Endometrium (tissue), 2 donors: ENCODE data around the gene DCAF6.

Experiments
- FAIRE-seq: peaks from 2 replicates; lab custom pipeline; 2012; peaks lifted over from hg19 to GRCh38; lab: Jason Lieb, UNC
- donor health status: control.
- donor health status: control.

The DCAF6 gene

DNA sequence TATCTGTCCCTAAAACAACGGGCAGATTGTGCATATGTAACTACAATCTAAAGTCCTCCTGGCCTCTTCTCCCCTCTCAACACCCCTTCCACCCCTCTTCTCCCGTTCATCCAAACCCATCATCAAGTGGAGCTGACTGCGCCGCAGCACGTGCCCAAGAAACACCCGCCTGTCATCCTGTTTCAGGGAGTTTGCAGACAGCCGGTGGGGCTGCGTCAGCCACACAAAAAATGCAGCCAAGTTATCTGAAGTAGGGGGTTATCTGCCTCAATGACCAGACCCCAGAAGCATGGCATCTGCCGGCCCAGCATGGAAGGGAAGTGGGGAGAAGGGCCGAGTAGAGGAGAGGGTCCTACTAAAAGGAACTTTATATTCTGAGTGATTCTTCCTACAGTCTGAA, 151.2 kb downstream of the DCAF6 start:
- FAIRE-seq: no peak

DNA sequence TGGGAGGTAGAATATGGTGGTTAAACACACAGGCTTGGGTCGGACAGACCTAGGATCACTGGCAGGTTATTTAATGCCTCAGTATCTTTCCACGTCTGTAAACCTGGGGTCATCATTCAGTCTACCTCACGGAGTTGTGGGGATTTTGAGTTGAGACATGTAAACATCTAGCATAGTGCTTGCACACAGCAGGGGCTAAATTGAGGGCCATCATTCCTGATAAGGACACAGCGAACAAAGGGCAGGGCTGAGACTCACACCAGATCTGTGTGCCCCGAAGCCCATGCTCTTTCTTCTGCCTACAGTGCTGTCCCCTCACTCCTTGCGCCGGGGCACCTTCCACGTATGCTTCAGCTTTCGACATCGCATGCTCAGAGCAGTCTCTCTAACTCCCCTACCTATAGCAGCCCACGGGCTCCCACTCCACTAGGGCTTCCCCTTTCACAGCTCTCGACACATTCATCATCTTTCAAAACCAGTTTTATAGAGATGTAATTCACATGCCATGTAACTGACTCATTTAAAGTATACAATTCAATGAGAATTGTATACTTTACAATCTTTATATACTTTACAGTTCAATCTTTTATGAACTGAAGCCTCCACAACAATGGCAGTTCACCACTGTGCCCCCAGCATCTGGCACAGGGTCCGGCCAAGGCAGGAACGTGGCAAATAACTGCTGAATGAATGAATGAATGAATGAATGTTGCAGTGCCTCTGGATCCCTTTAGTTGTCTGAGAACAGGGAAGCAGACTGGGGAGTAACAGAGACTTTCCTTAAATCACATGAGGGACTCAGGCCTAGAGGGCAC, 152.2 kb downstream of the DCAF6 start:
- no peak for FAIRE-seq

DNA sequence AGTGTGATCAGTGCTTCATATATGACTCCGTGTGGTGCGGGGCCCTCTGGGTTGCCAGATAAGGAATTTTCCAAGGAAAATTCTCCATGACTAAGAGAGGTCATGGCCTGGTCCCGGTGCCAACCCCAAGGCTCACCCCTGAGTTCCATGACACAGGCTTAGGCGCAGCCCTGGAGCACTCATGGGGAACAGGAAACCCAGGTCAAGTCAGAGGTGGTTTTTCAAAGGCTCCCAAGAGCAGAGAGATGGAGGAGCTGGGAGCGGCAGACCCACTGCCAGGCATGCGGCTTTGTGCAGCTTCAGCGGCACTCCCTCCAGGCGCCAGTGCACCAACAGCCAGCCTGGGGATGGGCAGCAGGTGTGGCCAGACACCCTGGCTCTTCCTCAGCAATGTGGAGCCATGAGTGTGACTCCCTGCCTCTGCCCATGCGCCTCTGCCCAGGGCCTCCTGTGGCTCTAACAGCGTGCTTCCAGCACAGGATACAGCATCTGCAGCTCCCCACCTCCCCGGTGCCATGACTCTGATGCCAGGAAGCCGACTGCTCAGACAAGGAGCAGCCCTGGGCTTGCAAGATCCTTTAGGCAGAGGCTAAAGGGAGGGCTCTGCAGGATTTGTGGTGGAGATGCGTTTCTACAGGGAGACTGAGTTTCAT, 153.0 kb downstream of the DCAF6 start:
- no peak for FAIRE-seq

DNA sequence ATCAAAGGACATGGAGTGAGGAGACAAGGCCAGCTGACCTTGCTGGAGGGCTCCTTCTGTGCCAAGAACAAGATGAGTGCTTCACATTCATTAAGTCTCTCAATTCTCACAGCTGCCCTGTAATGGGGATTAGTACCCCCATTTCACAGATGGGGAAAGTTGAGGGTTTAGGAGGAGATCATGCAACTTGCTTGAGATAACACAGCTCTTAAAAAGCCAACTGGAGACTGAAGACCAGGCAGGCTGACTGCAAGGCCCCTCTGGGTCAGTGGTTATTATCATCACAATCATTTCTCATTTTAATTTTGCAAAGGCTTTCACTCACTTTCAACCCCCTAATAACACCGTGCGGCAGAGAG, 153.5 kb downstream of the DCAF6 start:
- no peak for FAIRE-seq

DNA sequence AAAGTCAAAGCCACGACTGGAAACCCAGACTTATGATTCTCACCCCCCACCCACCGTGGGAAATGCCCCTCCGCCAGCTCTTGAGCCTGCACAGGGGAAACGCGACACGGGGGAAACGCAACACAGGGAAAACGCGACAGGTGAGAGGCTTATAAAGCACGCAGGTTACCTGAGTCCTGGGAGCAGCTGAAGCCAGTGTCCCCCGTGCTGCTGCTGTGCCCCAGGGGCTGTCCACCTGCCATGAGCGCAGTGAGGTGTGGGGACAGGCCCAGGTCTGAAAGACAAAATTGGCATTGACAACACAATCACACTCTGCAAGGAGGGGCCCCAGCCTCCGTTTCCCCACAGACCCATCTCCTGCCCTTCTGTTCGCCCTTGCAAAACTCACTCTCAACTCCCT, 153.9 kb downstream of the DCAF6 start:
- no peak for FAIRE-seq

DNA sequence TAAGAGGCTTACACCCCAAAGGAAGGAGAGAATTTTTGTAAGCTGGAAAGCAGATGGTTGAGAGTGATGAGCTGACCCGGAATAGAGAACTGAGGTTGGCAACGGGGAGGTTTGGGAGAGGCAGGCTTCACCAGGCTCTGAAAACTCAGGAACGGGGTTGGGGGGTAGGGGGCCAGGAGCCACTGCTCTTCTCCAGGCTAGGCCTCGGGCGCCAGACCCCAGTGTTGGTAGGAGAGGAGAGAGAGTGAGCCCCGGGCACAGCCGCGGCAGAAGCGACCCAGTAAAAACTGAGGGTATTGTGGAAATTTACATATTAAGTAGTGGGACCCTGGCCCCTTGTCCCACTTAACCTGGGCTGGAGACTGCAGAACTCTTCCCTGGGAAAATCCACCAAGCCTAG, 154.6 kb downstream of the DCAF6 start:
- FAIRE-seq: no peak

DNA sequence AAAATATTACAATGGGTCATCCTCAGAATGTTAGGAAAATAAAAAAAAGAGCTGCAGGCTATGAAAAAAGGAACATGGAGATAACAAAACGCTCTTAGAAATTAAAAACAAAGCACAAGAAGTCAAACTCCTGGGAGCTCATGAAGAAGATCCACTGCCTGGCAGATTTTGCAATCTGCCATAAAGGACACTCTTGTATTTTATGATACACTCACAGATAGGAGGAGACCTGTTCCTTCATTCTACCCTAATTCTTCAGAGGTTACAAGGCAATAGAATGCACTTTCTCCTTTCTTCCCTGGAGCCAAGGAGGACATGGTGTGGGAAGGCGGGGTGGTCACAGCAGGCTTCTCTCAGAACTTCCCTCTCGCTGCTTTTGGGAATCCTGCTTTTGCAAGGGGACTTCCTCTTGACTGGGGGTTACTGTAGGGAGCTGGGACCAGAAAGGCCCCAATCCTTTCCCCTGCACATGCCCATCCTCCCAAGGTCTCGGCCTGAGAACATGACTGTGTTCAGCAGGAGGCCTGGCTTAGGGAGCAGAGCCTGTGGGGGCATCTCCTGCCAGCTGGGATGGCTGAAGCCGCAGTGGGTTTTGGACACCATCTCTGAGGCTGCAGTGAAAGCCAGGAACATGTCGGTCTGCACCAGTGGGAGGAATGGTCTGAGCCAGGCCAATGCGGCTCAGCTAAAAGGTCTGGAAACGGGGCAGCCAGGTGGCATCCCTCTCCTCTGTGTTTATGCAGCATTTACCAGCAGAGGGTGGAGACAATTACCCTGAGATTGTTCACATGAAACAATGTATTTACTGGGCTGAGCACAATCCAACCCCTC, 155.5 kb downstream of the DCAF6 start:
- no peak for FAIRE-seq

DNA sequence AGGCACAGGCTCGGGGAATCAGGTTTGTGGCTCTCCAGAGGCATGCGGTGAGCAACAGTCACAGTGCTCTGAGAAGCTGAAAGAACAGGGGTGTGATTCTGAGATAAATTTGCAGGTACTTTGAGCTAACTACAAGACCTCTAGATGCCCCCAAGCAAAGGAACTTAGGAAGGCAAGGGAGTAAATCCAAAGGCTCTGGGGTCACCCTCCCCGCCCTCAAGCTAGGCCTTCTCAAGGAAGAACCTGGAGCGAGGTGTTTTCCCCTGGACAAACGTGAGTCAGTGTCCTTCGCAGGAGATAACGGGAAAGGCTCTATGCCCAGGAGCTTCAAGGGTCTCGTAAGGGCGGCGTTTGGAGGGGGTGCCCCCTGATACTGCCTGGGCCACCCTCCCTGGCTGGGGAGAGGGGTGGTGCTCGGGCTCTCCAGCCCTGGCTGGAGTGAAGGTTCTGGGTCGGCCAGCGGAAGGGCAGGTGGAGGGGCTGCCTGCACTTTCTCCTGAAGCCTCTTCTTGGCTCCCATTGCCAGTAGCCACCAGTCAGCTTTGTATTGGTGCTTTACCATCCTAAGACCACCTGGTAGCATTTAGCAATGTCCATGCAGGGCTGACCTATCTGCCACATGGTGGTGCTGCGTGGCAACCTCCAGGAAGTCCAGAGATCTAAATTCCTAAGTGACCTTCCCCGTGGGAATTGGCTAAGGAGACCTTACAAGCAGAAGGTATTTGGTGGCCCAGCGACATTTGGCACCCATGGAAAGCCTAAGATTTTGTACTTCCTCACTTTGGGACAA, 156.3 kb downstream of the DCAF6 start:
- no peak for FAIRE-seq

DNA sequence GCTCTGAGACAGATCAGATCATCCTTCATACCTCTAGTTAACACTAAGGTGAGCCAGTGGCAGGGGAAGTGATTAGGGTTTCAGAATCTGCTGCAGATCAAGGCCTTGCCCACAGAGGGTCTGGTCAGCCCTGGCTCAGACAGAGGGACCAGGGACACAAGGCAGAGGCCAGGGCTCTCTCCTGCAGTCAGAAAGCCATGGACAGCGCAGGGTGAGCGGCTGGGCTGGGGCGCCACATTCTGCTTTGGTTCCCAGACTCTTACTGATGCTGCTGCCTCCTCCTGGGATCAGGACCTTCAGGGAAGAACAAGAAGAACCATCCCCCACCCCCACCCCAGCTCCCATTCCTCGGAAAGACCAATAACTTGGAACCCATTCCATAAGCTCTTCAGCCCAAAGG, 157.1 kb downstream of the DCAF6 start:
- FAIRE-seq: no peak

DNA sequence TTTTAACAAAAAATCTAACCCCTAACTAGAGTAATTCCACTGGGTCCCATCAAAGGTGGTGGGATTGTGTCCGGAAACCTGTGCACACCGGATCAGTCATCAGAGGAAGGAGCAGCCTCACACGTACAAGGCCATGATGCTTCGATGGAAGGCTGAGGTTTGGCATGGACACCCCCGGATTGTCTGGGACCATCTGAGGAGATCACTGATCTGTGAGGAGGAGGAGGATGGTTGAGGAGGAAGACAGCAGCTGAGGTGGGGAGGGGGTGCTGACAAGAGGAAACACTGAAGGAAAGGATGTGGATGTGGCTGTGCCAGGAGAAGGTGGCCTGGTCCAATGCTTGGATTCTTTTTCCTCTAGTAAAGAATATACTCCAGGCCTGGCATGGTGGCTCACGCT, 159.0 kb downstream of the DCAF6 start:
- no peak for FAIRE-seq

DNA sequence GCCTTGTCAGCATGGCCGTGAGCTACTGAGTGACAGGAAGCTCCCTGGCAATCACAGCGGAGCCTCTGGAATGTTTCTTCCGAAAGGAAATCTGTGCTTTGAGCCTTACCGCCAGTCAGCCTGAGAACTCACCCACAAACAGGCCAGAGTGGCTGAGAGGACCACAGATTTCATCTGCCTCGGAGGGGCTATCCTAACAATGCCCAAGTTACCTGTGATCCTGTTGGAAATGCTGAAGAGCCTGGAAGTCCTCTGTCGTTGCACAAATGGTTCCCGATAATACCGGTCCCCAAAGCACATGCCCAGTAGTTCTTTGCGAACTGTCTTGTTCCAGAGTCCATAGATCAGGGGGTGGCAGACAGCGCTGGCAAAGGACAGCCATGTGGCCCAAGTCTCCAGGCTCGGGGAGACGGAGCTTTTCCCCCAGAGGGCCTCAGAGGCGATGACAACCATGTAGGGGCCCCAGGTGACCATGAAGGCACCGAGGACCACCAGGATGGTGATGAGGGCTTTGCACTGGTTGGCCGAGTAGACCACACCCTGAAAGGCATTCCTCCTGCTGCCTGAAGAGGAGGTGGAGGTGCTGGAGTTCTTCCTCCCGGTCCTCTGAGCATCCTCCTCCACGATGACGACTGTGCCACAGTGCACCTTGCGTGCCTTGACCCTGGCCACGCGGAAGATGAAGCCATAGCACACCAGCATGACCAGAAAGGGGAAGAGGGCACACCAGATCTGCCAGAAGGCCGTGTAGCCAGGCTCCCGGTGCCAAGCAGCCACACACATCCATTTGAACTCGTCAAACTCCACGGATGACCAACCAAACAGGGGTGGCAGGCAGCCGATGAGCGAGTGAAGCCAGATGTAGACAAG, 160.0 kb downstream of the DCAF6 start:
- FAIRE-seq: no peak

DNA sequence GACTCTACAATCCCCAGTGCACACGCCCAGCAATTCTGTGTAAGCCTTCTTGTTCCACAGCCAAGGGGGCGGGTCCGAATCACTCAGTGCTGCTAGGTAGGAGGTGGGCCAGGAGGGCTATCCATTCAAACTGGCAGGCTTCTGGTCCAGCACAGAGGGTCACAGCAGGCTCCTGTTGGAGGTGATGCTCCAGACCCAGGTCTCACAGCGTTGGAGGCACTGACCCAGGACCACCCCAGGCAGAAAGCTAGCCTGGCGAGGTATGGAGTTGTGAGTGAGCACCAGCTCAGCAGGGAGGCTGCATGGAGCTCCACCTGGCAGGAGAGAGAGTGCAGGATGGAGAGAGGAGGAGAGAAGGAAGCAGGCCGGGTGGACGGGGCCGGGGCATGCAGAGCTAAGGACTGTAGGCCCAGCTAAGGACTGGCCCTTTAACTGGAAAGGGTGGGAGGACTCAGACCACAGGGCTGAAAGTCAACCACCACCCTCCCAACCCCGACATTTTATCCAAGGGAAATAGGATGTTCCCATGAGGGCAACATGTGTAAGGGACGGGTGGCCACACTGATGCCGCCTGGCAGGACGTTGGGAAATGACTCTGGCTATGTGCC, 161.5 kb downstream of the DCAF6 start:
- no peak for FAIRE-seq

DNA sequence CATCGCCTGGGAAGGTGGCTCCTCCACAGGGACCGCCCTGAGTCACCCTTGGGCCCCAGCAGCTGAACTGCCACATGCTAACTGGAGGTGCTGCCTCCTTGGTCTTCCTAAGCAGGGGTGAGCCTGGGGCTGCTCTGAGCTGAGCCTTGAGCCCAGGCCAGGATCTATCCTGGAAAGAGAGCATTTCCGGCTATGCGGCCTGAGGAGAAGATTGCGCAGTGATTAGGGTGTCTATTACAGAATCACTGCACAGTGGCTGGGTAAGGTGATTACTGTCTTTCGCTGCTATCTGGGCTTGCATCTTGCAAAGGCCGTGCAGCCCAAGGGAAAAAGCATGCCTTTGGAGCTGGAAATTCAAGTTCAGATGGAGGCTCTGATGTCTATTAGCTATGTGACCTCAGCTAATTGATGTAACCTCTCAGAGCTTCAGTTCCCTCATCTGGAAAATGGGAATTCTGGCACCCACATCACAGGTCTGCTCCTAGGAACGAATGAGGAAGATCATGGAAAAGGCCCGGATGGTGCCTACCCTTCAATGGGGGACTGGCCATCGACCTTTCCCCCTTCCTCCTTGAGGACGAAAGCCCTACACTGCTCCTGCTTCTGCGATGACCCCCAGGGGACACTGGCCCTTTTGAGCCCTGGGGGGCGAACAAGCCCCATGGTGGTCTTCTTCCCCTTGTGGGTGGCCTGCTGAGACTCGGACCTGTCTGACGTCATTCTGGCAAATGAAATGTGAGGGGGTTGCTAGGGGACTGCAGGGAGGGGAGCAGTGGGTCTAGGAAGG, 162.2 kb downstream of the DCAF6 start:
- no peak for FAIRE-seq

DNA sequence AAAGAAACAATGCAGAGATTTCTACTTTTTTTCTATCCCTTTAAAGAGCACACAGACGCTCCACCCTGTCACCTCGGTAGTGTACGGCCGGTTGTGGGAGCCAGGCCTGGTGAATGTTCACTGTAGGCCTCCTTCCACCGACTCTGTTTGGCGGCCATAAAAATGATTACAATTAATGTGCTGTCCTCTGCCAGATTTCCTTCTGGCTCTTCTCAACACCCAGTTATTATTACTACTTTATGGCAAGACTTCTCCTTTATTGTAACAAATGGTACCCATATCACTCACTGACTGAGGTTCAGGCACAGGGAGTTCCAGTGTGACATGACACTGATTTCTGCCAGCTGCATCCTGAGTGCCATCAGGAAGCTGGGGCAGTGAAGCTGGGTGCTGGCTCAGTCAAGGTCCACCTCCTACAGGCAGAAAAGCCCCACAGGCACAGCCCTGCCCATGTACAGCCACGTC, 162.9 kb downstream of the DCAF6 start:
- no peak for FAIRE-seq

DNA sequence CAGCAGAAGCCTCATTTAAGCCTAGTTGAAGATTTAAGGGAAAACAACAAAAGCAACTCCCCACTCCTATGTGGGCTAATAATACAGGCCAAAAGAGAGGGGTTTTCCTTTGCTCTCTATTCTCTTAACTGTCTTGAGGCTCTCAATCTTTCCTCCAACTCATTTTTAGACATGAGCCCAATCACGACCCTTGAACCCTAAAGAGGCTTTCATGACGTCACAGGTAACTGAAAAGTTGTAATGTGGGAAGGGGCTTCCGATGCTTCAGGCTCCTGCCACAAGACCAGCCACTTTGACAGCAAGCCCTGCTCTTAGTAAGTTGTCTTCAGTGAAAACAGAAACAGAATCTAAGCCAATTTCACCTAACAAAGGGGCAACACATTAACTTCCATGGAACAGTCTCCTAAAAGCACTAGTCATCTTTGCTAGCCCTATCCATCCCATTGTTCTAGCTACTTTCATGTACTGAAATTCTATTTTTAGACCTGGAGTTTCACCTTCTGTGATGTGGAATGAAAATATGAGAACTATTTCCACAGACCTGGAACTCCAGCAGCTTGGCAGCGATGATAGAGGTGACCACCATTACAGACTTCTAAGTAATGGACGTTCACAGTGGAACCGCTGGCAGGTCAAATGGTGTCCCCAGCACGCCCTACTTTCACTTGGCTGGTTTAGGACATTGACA, 164.0 kb downstream of the DCAF6 start:
- no peak for FAIRE-seq

DNA sequence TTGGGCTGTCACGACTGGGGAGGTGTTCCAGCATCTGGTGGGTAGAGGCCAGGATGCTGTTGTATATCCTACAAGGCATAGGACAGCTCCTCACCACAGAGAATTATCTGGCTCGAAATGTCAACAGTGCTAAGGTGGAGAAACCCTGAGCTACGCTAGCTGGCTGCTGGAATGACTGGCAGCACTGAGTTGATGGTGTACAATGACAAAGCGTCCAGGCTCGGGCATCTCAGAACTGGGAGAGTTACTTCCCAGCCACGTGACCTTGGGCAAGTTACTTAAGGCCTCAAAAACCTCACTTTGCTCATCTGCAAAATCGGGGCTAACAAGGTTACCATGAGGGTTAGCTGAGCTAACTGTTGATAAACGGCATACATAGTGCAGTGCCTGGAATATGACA, 164.9 kb downstream of the DCAF6 start:
- no peak for FAIRE-seq

DNA sequence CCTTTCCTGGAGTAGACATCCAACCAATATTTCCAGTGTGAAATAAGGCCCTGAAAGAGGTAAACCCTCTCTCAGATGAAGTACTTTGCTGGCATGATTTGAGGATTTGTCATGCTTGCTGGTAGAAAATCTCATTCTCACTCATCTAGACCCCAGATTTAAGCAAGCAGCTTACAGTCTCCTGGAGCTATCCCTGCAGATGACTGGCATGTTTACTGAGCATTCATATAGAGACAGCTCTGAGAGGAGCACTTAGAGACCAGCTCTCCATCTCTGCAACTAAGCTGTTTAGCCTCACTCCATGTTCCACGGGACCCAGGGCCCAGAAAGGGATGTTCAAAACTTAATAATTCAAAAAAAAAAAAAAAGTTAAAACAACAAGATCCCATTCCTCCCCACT, 166.0 kb downstream of the DCAF6 start:
- no peak for FAIRE-seq

DNA sequence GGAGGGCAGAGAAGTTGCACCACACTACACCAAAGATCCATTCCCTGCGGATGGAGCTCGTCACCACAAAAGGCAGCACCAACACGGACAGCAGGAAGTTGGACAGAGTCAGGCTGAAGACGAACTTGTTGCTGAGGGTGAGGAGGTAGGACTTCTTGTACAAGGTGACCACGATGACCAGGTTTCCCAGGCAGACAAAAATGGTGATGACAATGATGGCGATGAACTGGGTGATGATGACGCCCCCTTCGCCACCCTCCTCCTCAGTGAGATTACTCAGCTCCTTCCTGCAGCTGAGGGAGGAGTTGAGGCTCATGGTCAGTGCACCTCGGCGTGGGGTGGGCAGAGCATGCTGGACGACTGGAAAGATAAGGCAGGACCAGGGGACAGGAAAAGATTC, 168.1 kb downstream of the DCAF6 start:
- no peak for FAIRE-seq

DNA sequence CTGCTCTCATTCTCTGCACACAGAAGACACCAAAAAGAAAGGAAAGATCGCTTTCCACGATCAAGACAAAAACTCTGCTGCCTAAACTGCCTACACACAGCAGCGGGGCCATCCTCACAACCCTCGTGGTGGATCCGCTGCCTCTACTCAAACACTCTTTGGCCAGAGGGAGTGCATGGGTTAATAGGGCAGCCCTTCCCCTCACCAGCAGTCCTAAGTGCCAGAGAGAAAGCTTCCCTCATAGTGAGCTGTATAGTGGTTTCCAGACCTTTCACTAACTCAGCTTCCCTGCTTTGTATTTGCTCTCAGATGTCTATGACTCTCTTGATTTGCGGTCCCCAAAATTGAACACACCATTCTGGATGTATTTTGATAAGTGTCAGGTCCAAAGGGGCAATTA, 169.4 kb downstream of the DCAF6 start:
- no peak for FAIRE-seq
